GM18867 (cell line): ENCODE measurements around the gene ESPN.
"Not testable (repeated sequence)": the region's sequence is repeated elsewhere in the genome, so short reads cannot be mapped to it uniquely, and the experiment has no call there.

Experiments used
- ATAC-seq: cut with Tn5 transposase; IDR thresholded peaks from one replicate; pipeline ENCODE4 v1.9.1; 2021; ENCODE audit warnings: mild to moderate bottlenecking, moderate library complexity; ENCODE audit not compliant: unreplicated experiment

ESPN gene

GRCh38 chr1:6447016-6447817 is 22.6 kb downstream of the ESPN start:
- no peak for ATAC-seq

GRCh38 chr1:6447818-6448748 is 23.5 kb downstream of the ESPN start:
- no peak for ATAC-seq

- ATAC-seq, result no peak
These were observed 24.4 kb downstream of the ESPN start for GRCh38 chr1:6448749-6449631.

GRCh38 chr1:6450005-6450450 is 25.5 kb downstream of the ESPN start:
- no peak for ATAC-seq

GRCh38 chr1:6450486-6450885 is 25.9 kb downstream of the ESPN start:
- ATAC-seq, result not testable (repeated sequence)

GRCh38 chr1:6450943-6451373 is 26.4 kb downstream of the ESPN start:
- no peak for ATAC-seq

GRCh38 chr1:6453895-6454855 is 29.6 kb downstream of the ESPN start:
- ATAC-seq, result not testable (repeated sequence)

GRCh38 chr1:6454856-6455751 is 30.5 kb downstream of the ESPN start:
- ATAC-seq, result no peak

- not testable (repeated sequence) for ATAC-seq
These were observed 31.4 kb downstream of the ESPN start for GRCh38 chr1:6455752-6456520.

- no peak for ATAC-seq
These were observed 32.4 kb downstream of the ESPN start for GRCh38 chr1:6456800-6457466.

GRCh38 chr1:6459850-6460265 is 35.3 kb downstream of the ESPN start:
- no peak for ATAC-seq

- ATAC-seq, result no peak
These were observed 35.9 kb downstream of the ESPN start for GRCh38 chr1:6460301-6461050.

GRCh38 chr1:6461051-6461530 is 36.5 kb downstream of the ESPN start:
- ATAC-seq, result no peak

- ATAC-seq, result no peak
These were observed 37.2 kb downstream of the ESPN start for GRCh38 chr1:6461538-6462411.

GRCh38 chr1:6462412-6463119 is 38.0 kb downstream of the ESPN start:
- ATAC-seq, result no peak
